Left forelimb (tissue), 1 donor: ENCODE results near the gene DISC1.
"Not testable (repeated sequence)": the region's sequence is repeated elsewhere in the genome, so short reads cannot be mapped to it uniquely, and the experiment has no call there.

Source experiments
- DNase-seq: peaks from one replicate; pipeline ENCODE4 v3.0.0-alpha.2; 2018; ENCODE audit warnings: low spot score

Gene DISC1

DNA sequence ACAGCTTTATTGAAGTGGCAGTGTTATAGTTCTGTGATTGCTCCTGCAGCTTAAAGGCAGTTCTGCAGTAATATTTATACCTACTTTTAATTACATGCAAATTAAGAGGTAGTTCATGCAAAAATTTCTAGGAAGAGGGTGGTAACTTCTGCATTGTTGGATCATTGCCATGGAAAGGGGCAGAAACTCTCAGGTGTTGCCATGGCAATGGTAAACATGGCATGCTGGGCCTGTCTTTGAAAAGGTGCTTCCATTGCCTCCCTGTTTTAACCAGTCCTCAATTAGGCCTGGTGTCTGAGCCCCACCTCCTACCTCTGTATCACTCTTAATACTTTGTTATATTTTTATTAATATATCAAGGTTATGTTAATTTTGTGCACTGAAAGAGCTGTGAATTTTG is 104.7 kb downstream of the DISC1 start:
- DNase-seq, result no peak

DNA sequence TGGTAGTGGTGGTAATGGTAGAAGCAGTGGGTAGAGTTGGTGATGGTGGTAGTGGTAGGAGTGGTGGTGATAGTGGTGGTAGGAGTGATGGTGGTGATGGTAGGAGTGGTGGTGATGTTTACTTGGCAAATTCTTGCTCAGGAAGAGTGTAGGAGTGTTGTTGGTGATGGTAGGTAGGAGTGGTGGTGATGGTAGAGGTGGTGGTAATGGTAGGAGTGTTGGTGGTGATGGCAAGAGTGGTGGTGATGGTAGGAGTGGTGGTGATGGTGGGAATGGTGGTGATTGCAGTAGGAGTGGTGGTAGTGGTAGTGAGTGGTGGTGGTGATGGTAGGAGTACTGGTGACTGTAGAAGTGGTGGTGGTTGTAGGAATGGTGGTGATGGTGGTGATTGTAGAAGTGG is 106.5 kb downstream of the DISC1 start:
- no peak for DNase-seq

DNA sequence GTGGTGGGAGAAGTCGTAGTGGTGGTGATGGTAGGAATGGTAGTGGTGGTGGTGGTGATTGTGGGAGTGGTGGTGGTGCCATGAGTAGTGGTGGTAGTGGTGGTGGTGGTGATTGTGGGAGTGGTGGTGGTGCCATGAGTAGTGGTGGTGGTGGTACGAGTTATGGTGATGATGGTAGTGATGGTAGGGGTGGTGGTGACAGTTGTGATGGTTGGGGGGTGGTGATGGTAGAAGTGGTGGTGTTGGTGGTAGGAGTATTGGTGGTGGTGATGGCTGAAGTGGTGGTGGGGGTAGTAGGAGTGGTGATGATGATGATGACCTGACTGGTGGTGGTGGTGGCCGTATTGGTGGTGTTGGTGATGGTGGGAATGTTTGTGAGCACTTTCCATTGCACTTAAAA is 107.1 kb downstream of the DISC1 start:
- no peak for DNase-seq

DNA sequence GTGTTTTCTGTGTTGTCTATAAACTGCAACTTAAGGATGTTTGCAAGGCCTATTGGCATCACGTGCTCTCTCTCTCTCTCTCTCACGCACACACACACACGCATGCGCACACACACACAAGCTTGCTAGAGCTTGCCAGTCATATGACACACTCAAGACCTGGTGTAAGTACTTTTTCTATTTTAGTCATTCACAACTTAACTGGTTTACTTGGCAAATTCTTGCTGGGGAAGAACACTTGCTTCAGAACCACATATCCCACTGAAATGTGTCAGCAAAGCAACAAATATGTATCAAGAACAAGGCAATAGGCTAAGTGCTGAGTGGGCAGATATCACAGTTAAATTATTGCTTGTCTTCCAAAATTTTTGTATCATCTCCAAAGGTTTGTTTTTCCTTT is 107.8 kb downstream of the DISC1 start:
- no peak for DNase-seq

DNA sequence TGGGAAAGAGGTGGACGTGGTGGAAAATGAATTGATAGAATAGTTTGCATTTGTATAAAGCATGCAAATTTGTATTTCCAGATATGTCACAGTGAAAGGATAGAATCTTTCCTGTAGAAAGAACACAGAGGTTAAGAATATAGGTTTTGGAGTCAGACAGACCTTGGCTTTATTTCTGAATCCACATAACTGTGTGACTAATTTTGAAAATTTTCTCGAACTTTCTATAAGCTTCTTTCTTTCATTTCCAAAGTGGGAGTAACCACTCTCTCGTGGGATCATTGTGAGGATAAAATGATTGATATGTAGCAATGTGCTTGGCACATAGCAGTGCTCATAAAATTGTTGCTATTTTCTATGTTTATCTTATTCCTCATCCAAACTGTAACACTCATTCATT is 108.8 kb downstream of the DISC1 start:
- no peak for DNase-seq

DNA sequence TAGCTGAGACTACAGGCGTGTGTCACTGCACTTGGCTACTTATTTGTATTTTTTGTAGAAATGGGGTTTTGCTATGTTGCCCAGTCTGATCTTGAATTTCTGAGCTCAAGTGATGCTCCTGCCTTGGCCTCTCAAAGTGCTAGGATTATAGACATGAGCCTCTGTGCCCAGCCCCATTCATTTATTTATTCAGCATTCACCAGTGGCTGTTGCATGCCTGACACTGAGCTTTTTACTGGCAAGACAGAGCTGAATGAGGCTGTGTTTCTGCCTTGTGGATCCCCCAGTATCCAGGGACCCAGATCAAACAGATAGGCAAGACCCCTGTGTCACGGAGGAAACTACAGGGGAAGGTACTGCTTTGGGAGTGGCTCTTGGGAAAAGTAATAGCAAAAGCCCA is 109.4 kb downstream of the DISC1 start:
- no peak for DNase-seq

DNA sequence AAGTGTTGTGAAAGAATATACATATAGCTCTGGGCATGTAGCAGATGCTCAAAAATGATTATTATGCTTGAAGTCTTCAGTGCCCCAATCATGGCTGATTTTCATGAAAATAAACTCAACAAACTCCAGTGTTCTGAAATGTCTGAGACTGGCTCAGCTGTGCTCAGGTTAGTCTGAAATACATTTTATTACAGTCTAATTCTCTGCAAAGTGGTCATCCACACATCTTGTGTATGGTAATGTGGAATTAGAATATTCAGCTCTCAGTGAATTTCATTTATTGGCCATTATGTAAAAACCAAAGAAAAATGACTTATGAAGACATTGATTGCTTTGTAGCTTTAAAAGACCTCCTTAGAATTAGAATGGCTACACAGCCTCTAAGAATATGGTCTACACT is 109.9 kb downstream of the DISC1 start:
- DNase-seq, result no peak

DNA sequence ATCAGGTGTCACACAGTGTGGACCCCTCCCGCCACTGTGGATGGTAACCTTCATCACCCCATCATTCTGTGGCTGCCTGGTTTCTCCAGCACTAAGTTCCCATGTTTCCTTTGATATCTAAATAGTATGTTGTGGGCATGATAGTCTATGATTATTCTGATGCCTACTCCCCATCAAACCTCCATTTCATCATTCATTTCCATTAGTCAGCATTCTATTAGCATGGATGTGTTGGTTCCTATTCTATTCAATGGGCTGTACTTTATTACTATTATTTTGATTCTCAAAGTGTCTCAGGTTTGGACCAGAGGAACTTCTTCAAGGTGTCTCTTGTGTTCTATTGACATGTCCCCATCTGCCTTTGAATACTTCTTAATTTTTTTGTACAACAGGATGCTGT is 112.0 kb downstream of the DISC1 start:
- no peak for DNase-seq

DNA sequence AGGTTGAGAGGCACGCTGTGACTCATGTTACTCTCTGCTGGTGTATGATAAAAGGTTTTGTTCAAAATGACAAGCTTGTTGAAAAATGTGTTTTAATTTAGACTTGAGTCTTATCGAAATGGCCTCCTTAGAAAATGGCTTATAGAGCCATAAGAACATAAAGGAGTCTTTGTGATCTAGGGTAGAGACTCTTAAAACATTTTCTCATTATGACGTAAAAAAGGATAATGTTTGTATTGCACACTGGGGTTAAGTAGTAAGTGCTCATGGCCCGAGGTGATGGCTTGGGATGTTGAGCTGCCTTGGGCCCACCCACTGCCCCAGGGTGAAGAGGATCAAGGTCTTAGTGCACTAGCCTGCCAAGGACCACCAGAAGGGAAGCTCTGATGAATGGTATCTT is 117.4 kb downstream of the DISC1 start:
- DNase-seq, result no peak

DNA sequence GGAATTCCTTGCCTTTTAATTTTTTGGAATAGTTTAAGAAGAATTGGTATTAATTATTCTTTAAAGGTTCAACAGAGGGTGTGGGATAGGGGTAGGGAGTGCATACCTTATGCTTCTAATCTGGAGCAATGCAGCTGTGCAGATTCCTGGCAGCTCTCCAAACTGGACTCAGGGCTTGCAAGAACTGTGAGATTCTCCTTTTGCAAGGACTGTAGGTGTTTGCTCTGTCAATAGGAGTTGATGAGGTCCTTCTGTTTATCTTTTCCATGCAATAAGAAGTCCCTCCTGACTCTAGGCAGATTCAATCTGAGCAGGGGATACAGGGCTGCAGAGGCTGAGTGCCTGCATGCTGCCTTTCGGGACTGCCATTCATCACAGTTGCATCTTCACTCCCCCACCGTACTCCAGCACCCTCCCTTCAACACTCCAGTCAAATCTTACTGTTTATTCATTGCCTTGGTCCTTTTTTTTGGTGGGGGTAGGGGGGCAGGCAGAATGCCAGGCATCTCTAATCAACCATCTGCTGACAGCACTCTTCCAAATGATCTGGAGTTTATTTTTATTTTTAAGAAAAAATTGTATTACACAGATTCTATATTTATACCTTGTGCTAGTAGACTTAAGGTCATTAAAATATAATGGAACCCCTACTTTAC is 122.3 kb downstream of the DISC1 start:
- DNase-seq, result no peak

DNA sequence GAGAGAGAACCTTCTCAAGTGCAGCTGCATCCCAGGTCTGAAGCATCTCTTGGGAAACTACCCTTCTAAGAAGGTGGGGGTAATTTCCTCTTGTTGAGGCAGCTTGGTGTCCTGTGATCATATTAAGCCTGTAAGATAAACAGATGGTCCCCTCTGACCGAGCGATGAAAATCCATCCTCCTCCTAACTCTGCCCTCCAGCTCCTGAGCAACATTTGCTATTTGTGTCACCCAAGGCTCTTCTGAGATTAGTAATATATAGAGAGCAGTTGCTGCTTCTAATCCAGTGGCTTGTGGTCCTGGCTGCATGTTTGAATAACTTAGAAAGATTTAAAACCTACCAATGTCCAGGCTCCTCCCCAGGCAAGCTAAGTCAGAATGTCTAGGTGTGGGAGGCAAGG is 123.7 kb downstream of the DISC1 start:
- DNase-seq, result no peak

DNA sequence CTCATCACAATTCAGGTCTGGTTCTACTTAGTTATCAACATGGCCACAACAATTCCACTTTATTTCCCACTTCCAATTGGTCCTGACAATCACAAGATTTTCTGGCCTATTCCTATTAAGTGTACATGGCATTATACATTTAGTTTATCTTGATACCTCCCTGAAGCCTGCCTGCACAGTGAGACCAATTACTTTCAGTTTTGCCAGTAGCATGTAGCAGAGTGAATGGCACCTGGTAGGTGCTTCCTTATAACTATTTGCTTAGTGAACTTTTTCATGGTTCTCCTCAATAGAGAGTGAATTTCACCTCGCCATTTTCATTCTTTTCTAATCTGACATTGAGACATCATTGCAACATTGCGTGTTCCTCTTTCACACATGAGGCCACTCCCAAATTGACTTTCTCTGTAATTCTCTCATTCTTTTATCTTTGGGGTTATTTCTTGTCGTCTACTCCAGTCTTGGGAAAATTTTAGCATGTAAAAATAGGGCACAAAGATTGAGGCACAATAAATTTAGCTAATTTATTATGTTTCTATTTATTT is 124.3 kb downstream of the DISC1 start:
- DNase-seq, result no peak

DNA sequence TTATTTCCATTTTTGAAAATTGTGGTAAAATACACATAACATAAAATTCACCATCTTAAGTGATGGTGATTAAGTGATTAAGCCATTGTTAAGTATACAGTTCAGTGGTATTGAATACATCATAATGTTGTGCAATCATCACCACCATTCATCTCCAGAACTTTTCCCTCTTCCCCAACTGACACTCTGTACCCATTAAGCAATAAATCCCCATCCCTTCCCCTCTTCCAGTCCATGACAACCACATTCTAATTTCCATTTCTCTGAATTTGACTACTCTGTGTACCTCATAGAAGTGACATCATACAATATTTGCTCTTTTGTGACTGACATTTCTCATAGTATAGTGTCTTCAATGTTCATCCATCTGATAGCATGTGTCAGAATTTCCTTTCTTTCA is 124.8 kb downstream of the DISC1 start:
- no peak for DNase-seq

DNA sequence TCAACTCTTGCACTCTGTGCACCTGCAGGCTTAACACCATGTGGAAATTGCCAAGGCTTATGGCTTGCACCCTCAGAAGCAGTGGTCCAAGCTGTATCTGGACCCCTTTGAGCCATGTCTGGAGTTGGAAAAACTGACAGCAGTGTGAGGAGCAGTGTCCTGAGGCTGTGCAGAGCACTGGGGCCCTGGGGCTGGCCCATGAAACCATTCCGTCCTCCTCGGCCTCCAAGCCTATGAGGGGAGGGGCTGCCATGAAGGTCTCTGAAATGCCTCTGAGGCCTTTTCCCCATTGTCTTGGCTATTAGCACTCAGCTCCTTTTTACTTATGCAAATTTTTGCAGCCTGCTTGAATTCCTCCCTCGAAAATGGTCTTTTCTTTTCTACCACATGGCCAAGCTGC is 126.7 kb downstream of the DISC1 start:
- DNase-seq, result no peak

DNA sequence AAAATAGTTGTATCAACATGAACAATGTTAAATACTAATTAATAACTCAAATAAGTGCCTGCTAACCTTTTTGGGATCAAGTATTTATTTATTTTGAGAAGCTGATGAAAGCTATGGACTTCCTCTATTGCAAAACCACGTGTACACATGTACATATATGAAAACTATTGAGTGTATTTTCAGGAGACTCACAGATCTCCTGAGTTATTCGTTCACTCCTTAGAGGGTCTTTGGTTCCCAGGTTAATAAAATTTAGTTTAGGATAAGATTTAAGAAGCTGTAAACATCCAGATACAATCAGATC is 130.5 kb downstream of the DISC1 start:
- no peak for DNase-seq

DNA sequence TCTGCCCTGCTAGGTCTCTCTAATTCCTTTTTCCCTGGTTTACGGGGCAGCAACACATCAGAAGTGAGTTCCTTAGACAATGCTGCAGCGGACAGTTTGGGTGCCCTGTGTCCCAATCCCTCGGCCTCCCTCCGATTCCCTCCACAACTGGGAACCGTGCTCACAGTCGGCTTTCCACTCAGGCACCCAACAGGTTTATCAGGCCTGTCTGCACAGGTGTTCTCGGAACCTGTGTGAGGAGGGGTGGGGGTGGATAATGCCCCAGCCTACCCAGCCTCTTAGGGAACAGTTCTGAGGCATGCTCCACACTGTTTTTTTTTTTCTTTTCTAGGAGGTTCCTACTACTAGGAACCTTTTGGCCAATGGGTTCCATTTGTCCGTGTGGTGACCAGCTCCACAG is 131.2 kb downstream of the DISC1 start:
- DNase-seq, result no peak

DNA sequence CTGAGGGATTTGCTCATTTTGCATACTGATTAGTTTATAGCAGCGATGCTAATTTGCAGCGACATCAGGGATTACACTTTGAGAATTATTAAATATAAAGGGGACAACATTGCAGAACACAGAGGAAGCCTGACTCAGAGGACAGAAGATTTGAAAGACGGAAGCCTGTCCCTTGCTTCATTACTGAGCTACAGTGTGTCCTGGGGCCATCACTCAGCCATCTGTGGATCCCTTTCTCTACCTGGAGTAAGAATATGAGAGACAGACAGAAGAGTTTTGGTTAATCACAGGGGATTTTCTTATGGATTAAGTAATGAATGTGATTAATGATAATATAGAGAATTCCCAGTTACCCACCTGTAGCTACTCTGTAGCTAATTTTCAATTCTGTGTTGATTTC is 134.7 kb downstream of the DISC1 start:
- DNase-seq, result no peak

DNA sequence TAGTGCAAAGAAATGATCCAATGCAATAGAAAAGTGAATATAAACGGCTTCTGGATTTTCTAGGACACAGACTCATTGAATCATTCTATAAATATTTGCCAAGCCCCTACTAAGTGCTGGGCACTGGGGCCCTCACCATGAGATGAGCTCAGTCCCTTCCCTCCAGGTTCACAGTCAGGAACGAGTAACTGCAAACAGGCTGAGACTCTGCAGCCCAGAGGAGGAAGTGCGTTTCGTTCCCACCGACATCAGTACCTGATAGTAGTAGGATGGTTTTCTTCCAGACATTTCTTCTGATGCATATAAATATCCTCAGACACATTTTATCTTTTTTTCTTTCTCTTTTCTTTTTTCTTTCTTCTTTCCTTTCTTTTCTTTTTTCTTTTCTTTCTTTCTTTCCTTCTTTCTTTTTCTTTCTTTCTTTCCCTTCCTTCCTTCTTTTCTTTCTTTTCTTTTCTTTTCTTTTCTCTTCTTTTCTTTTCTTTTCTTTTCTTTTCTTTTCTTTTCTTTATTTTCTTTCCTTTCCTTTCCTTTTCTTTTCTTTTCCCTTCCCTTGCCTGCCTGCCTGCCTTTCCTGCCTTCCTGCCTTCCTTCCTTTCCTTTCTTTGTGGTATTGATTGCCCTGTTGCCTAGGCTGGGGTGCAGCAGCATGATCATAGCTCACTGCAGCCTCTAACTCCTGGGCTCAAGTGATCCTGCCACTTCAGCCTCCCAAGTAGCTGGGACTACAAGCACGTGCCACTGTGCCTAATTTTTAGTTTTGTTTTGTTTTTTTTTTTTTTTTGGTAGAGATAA is 135.4 kb downstream of the DISC1 start:
- DNase-seq, result no peak

DNA sequence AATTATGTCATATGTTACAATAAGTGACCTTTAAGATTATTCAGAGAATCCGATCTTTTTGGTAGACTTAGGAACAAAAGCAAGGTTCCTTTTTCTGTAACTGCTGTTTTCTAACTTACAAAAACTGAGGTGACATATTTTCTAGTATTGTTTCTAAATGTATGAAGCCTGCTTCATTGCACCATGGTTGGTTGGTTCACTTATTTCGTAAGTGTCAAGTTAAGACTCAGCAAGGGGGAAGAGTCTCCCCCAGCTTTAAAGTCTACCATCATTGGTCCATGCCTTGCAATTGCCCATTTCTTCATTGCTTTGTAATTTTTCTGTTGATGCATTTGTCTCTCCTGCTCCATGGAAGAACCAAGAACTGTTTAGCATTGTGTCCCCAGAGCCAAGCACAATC is 136.9 kb downstream of the DISC1 start:
- DNase-seq, result no peak

DNA sequence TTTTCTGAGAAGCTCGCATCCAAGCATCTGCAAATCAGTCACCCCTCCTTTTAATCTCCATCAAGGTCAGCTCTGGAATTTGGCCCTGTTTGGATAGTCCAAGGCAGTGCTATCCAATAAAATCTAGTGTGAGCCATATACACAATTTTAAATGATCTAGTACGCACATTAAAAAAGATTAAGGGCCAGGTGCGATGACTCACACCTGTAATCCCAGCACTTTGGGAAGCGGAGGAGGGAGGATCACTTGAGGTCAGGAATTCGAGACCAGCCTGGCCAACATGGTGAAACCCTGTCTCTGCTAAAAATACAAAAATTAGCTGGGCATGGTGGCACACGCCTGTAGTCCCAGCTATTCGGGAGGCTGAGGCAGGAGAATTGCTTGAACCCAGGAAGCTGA is 139.2 kb downstream of the DISC1 start:
- DNase-seq, result not testable (repeated sequence)

DNA sequence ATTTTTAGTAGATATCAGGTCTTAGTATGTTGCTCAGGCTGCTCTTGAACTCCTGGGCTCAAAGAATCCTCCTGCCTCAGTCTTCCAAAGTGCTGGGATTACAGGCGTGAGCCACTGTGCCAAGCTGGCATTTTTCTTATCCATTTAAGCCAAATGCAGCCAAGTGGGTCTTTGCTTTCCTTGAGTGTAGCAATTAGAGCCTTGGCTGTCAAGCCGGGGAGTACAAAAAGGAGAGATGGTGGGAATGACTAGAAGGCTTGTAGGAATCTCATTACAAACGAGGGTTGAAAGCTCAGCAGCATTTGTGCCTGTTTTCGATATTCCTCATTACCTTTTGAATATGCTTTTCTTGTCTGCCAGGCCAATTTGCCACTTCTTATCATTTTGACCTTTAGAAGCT is 140.9 kb downstream of the DISC1 start:
- no peak for DNase-seq

DNA sequence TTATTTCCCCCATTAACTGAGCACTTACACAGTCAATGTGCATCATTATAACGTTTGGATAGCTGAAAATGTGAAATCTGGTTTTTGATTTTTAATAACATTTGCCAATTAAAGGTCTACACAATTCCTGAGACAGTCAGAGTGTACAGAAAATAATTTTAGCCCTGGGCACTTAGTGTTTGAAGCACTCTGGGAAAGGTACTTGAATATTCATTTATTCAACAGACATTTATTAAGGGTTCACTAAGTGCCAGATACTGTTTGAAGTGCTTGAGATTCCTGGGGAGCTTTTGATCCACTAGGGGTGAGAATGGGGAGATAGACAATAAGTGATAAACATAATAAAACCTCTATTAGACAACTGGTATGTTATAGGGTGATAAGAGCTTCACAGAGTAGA is 141.8 kb downstream of the DISC1 start:
- DNase-seq, result no peak

DNA sequence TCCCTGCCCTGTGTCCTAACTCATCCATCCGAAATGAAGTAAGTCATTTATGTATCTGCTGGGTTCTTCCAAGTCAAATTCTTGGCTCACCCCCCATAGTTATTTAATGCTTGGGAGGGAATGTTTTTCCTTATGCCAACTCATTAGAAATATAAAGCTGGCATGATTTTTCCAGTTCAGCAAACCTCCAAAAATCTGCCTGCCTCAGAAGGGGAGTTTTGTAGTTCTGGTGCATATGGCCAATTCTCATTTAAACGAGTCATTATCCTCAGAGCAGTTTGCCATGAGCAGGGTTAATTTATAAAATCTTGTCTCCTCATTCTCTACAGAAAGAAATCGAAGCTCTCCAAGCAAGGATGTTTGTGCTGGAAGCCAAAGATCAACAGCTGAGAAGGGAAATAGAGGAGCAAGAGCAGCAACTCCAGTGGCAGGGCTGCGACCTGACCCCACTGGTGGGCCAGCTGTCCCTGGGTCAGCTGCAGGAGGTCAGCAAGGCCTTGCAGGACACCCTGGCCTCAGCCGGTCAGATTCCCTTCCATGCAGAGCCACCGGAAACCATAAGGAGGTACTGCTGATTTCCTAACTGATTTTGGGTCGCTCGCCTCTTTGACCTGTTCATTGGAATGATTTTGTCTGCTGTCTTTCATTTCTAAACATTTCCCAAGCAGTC is 144.1 kb downstream of the DISC1 start:
- no peak for DNase-seq
